Hematopoietic multipotent progenitor cell (in vitro differentiated cells): ENCODE measurements around the gene CPPED1. TPM values are rescaled to one million over a fixed set of nuclear protein-coding genes. Genes with fewer than 3 reads are reported as not detected.

ENCODE experiments used
- DNase-seq, 3 donors: peaks; one replicate each; pipeline ENCODE4 v3.0.0-alpha.2; 2011 to 2015; ENCODE audit warnings: low read depth in 2 of 3, low spot score in 2 of 3
- total RNA-seq: library from RNA; depleted of rRNA; stranded (reverse); fragments of >200 nt; gene quantifications from one replicate; pipeline ENCODE4 v1.2.3, GENCODE V29; 2012

Gene CPPED1
- total RNA-seq, 1 donor, result 40.9 TPM

DNA sequence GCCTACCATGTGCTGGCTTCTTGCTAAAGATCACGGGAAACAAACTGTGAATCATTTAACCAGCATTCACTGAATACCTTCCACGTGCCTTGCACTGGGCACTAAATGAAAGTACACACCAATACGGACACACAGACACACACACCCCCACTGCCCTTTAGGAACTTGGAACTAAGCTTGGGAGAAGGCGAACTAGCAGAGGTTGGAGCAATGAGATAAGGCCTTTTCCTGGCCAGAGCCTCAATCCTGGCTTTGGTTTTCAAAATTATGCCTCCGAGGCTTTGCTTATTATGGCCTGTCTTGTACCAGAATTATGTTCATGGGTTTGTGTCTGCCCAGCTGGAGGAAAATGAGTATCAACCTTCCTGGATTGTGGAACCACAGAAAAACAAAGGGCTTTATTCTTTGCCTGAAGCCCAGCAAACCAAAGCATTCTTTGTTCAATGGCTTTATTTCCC lies 32.3 kb downstream of the CPPED1 start:
- no peak for DNase-seq

DNA sequence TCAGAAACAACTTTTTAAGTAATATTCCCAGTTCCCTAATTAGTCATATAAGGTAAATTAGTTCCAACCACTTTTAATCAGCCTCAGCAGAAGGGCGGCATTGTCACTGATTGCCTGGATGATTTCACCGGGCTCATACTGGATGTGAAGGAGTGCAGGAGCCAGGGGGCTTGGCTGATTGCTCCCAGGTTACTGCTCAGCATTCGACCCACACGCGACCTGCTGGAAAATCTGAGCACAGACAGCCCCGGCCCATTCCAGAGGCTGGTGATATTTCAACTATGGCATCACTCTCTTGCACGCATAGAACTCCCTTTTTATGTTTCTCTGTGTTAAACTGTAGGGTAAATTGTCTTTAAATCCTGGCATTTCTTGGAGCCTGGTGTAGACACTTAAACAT lies 34.2 kb downstream of the CPPED1 start:
- DNase-seq, result no peak

DNA sequence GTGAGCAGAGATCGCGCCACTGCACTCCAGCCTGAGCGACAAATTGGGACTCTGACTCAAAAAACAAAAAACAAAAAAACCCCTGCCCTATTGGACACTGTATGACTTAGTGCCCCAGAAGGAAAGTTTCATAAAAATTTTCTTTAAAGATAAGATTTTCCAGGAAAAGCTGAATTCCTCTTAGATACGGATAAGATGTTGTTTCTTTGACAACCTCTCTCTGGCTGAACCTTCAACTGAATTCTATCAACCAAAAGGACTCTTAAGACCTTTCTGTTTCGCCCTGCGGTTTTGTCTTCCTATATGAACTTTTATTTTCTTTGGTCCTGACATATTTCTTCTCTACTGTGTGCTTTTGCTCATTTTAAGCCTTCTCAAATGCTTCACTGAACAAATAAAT lies 35.8 kb downstream of the CPPED1 start:
- DNase-seq, result peak in 1 of 3 donors; percentile 51

DNA sequence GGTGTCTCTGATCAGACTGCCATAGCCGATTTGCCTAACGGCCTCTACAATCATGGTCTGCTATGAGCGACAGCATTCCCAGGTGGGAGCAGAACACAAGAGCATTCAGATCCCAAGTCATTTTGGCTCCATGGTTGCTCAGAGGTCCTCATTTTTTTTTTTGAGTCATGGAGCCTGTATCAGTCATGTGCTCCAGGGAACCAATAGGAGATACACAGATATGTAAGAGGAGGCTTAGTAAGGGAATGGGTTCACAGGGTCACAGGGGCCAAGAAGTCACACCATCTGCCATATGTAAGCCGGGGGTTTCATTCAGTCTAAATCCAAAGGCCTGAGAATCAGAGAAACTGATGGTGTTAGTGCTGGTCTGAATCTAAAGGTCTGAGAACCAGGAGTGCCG lies 36.8 kb downstream of the CPPED1 start:
- no peak for DNase-seq

DNA sequence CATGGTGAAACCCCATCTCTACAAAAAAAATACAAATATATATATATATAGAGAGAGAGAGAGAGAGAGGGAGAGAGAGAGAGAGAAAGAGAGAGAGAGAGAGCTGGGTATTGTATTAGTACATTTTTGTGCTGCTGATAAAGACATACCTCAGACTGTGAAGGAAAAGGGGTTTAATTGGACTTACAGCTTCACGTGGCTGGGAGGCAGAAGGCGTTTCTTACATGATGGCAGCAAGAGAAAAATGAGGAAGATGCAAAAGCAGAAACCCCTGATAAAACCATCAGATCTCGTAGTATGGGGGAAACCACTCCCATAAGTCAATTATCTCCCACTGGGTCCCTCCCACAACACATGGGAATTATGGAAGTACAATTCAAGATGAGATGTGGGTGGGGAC lies 37.5 kb downstream of the CPPED1 start:
- DNase-seq, result peak in 1 of 3 donors; percentile 28

DNA sequence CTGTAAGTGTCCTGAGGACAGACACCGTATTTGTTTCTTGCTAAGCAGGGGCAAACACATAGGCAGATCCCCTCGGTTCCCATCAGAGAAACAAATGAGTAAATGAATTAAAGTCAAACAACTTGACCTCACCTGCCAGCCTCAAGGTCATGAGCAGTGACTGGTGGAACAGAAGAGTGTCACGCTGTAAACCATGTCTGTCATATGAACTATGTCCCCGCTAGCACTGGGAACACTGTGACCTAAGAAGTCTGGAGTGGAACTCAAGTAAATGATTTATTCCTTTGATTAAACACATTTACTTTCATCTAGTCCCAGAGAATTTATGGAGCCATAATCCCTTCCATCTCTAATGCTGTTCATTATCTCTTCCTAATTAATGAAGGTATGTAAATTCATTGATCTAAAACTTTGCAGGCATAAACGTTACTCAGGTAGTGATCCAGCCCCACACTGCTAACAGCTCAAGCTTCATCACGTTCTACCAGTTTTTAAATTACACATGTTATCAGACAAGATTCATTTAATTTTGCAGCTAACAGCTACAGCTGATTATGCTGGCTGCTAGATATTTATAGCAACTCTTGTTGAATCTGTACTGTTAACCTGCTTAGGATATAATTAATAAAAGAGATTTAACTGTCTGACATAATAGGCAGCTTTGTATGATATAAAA lies 38.7 kb downstream of the CPPED1 start:
- DNase-seq, result no peak

DNA sequence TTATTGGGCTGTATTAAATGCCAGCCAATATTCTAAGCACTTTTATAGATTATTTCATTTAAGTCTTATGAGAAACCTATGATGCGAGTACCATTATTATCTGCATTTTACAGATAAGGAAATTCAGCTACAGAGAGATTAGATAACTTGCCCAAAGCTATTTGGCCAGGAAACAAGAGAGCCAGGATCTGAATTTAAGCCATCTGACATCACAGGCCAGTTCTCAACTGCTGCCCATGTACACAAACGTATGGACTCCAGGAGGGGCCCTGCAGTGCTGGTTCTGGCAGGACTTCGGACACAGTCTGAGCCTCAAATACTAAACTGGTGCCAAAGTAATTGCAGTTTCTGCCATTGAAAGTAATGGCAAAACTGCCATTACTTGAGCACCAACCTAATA lies 40.2 kb downstream of the CPPED1 start:
- DNase-seq, result no peak

DNA sequence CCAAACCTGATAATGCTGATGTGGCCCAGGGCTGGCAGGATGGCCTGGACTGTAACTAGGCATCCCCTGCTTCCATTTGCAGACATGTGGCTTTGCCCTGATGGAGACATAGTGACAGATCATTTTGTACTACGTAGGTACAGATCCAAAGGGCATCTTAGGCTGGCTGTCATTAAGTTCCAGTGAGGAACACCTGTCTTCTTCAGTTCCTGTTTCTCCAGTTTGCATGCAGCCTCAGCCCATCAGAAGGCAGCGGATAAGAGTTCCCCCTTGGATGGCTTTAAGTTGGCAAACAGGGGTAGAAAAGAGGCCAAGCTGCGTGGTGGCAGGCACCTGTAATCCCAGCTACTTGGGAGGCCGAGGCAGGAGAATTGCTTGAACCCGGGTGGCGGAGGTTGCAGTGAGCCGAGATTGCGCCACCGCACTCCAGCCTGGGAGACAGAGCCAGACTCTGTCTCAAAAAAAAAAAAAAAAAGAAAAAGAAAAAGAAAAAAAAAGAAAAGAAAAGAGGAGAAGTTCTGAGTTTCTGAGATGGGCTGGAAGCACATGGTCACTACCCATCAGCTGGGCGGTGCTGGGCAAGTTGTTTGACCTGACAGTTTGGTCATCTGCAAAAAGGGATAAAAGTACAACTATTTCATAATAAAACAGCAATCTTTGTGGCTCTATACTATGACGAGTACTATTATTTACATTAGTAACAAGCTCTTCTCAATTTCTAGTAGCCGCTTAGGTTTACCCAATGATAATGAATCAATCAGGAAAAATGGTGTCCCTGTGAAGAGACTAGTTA lies 42.7 kb downstream of the CPPED1 start:
- no peak for DNase-seq

DNA sequence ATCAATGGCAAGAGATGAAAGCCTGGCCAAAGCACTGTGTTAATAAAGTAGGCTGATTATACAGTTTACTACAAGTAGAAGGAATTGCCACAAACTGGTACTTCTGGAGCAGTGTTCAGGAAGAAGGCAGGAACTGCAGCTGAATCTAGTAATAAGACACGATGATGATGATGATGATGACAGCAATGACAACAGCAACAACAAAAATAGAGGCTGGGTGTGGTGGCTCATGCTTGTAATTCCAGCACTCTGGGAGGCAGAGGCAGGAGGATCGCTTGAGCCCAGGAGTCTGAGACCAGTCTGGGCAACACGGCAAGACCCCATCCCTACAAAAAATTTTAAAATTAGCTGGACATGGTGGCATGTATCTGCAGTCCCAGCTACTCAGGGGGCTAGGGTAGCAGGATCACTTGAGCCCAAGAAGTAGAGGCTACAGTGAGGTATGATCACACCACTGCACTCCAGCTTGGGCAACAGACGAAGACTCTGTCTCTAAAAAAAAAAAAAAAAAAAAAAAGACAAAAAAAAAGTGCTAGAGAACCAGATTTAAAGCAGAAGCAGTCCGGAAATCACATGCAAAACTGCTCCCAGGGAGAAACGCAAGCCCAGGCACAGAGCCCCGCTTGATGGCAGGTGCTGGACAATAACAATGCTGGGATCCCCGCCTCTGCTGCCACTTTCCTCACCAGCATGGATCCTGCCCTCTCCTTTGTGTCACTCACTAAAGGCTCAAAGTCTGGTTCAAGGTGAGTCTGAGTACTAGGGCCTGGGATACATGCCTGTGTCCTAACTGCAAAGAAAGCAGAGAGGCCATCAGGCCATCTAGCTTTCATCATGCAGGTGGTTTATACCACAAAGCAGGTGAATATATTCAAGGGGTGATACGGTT lies 44.8 kb downstream of the CPPED1 start:
- DNase-seq, result no peak

DNA sequence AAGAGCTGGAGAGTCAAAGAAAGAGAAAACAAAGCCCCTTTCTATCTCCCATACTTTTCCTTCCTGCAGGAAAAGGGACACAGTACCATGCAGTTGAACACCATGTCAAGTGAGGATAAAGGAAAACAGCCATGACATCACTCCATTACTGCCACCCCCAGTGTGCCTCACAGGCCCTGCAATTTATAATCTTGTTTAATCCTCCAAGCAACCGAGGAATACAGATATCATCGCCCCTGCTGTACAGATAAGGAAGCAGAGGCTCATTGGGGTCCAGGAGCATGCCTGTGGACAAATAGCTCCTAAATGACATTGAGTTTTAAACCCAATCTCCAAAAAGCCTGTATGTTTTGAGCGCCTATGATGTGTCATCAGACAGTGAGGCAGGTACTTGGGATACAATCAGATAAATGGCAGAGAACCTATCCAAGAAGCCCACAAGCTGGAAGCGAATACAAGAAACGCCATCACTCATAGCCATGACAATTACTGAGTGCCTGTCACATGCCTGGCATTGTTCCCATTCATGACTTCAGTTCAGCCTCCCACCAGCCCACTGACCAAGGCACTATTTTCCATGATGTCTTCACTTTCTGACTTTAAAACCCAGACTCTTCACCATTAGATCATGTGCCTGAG lies 45.5 kb downstream of the CPPED1 start:
- peak in 1 of 3 donors; percentile 17 for DNase-seq

DNA sequence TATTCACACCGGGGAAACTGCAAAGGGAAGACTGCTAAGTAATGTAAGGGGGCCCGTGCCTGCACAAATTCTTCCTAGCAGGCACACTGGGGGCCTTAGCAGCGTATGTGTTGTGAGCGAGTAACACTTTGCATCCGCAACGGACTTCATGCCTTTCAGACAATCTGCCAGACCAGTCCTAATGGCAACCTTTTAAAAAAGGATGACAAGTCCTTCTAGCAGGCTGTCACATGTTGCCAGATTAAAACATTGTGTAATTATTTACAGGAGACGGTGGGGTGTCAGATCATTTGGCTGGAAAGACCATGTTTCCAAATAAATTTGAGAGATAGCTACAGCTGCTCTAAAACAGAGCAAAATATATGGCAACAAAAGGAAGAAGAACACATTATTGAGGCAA lies 46.1 kb downstream of the CPPED1 start:
- DNase-seq, result no peak

DNA sequence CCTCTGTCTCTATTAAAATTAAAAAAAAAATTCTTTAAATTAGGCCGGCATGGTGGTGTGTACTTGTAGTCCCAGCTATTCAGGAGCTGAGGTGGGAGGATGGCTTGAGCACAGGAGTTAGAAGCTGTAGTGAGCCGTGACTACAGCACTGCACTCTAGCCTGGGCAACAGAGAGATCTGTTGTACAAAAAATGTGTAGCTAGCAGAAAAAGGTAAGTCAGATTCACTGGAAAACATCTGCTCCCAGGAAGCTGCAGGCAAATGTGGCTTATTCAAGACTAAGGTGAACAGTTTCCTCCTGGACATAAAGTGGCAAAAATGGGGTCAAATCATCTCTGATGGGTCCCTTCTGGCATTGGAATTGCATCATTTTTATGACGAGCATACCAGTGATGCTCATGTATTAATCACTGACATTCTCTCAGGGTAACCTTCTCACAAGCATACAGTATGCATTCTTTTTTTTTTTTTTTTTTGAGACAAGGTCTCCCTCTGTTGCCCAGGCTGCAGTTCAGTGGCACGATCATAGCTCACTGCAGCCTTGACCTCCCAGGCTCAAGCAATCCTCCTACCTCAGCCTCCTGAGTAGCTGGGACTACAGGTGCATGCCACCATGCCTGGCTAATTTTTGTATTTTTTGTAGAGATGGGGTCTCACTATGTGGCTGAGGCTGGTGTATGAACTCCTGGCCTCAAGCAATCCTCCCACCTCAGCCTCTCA lies 48.7 kb downstream of the CPPED1 start:
- no peak for DNase-seq

DNA sequence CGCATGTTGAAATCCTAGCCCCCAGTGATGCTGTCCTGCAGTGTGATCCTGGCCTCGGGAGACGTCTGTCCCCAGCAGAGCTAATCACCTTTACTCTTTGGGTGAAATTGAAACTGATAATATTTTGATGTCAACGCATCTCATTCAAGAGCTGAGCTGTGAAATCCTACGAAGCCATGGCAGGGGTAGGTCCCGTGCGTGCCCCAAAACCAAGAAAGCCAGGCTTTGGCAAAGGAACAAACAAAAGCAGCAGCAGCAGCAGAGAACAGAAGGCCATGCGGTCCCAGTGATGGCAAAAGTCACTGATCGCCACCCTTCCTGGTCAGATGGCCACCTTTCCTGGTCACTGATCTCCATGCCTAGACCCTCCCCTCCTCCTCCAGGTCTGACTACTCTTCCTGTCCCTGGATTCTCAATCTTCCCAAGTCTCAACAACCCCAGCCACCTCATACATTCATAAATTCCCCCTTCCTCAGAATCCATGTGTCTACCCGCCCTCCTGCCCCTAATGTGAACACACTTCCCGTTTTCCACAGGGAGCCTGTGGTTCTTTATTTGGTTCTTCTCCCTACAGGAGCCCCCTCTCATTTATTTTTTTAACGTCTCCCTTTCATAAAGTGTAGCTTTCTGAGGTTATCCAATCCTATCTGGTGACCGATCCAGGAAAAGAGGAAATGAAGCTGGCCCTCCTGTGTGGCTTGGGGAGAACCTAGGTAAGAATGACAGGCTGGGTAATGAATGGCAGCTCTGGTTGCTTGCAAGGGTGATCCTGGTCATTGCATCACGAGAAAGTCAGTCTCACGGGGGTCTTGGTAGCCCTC lies 50.3 kb downstream of the CPPED1 start:
- no peak for DNase-seq

DNA sequence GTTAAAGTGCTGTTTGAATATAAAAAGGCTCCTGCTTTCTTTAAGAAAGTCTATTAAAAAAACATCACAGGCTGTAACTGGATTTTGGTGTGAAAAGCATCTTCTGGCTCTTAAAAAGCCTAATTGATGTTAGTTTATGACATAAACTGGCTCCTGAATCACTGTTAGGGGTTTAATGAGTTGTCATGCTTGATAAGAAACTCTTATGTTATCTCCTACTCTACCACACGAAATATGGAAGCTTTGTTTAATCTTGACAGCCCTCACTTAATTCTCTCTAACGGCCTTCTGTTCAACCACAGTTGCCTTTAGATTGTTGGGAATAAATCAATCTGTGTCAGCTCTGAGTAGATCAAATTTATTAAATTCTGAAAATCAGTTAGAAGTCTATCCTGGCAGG lies 51.5 kb downstream of the CPPED1 start:
- peak in 1 of 3 donors; percentile 39 for DNase-seq

DNA sequence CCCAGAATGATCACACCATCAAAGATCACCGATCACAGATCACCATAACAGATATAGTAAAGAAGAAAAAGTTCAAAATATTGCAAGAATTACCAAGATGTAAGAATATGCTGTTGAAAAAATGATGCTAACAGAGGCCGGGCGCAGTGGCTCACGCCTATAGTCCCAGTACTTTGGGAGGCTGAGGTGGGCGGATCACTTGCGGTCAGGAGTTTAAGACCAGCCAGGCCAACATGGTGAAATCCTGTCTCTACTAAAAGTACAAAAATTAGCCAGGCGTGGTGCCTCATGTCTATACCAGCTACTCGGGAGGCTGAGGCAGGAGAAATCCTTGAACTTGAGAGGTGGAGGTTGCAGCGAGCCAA lies 53.2 kb downstream of the CPPED1 start:
- no peak for DNase-seq

DNA sequence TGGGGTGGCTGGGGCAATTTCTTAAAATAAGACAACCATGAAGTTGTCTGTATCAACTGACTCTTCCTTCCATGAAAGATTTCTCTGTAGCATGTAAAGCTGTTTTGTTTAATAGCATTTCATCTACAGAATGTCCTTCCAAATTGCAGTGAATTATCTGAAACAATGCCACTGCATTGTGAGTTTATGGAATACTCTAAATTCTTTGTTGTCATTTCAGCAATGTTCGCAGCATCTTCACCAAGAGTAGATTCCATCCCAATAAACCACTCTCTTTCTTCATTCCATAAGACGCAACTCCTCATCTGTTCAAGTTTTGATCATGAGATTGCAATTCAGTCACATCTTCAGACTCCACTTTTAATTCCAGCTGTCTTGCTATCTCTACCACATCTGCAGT lies 54.6 kb downstream of the CPPED1 start:
- DNase-seq, result no peak

DNA sequence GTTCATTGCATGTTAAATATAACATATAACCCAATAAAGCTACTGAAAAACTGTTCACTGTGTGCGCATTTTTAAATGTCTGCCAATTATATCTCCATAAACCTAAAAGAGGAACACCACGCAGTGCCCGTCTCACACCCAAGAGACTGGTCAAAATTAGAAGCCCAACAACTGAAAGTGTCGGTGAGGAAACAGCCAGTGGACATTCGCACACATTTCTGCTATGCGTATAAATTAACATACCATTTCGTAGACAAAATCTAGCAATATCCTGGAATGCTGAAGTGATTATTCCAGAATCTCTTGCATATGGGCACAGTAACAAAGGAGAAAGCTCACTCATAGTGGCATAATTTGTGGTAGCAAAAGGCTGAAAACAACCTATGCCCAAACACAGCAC lies 55.9 kb downstream of the CPPED1 start:
- DNase-seq, result no peak

DNA sequence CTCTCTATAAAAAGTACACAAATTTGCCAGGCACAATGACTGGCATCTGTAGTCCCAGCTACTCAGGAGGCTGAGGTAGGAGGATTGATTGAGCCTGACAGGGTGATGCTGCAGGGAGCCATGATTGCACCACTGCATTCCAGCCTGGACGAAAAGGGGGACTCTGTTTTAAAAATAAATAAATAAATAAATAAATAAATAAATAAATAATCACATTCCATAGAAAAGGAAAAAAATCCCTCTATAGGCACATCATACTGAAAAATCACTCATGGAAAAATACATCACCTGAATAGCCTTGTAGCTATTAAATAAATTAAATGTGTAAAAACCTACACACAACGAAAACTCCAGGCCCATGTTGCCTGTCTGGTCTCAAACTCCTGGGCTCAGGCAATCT lies 56.4 kb downstream of the CPPED1 start:
- no peak for DNase-seq

DNA sequence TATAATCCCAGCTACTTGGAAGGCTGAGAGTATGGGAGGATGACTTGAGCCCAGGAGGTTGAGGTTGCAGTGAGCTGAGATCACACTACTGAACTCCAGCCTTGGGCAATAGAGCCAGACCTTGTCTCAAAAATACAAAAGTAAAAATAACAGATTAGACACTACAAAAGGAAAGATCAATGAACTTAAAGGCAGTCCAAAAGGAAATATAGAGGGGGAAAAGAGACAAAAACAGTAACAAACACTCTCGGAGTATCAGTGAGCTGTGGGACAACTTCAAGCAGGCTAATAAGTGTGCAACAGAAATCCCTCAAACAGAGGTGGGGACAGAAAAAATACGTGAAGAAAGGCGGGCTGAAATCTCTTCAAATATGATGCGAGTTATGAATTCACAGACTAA lies 58.8 kb downstream of the CPPED1 start:
- DNase-seq, result no peak
